HCT116 (cell line): ENCODE results near the gene BBS4. TPM values are rescaled to one million over a fixed set of nuclear protein-coding genes. Genes with fewer than 3 reads are reported as not detected.

Source experiments
- ATAC-seq: fragments of 200-7000 bp; cut with Tn5 transposase; 2 replicates; pipeline ENCODE4 v1.9.1; 2020; ENCODE audit warnings: mild to moderate bottlenecking, moderate library complexity
- BruUV-seq: library from RNA; stranded (reverse); fragments of 400-500 nt; replicated peaks from 2 replicates; lab custom pipeline; 2021; lab: Mats Ljungman, UMichigan
- CTCF ChIA-PET: fragments of 300-600 bp; sonication (Branson Sonifier 250); formaldehyde crosslinking; loops from one replicate; lab custom pipeline; 2021; ENCODE audit warnings: antibody characterized with exemption; lab: Charles Lee
- POLR2A ChIA-PET: fragments of 300-600, 350-600 bp; sonication (Branson Sonifier 250); formaldehyde crosslinking; loops from one replicate; lab custom pipeline; 2021; ENCODE audit warnings: antibody characterized with exemption; lab: Charles Lee
- RAD21 ChIA-PET, 2 experiments: fragments of 300-600 bp; sonication (Branson Sonifier 250); formaldehyde crosslinking; loops; one replicate each; lab custom pipeline; 2023; ENCODE audit warnings: low total read pairs in 2 of 2; ENCODE audit not compliant: uncharacterized antibody in 2 of 2, unreplicated experiment in 2 of 2, low non-redundant PET in 1 of 2; lab: Charles Lee
- DNase-seq: peaks from one replicate; pipeline ENCODE4 v3.0.0-alpha.2; 2010; ENCODE audit warnings: low read depth, low spot score
- H2AFZ ChIP-seq: fragments of 200-600 bp; shearing (Covaris generic), sonication (generic); 2 replicates; pipeline ENCODE4 v1.6.1; 2017; ENCODE audit warnings: low read depth, mixed run types, mixed read lengths, antibody characterized with exemption, low read length; ENCODE audit not compliant: poor library complexity, severe bottlenecking
- H3K27ac ChIP-seq: 2 replicates; pipeline ENCODE4 v1.5.1; 2012; ENCODE audit warnings: low read depth, low read length
- H3K27me3 ChIP-seq: fragments of 200-600 bp; sonication (generic); 2 replicates; pipeline ENCODE4 v1.6.1; 2016; ENCODE audit warnings: mixed run types, low read length, mixed read lengths; ENCODE audit not compliant: insufficient read depth
- H3K36me3 ChIP-seq, 2 experiments: fragments of 200-500 bp in 1 of 2; fragments of 200-600 bp in 1 of 2; sonication (Bioruptor generic) in 1 of 2; sonication (generic) in 1 of 2; 2 replicates each; pipeline versions ENCODE4 v1.5.1 to v1.6.1; 2014 to 2016; ENCODE audit warnings: low read length in 2 of 2, inconsistent platforms in 1 of 2, mixed read lengths in 1 of 2, mixed run types in 1 of 2; ENCODE audit not compliant: insufficient read depth in 2 of 2, control insufficient read depth in 1 of 2
- H3K4me1 ChIP-seq, 2 experiments: fragments of 200-600 bp in 1 of 2; sonication (generic) in 1 of 2; 2 replicates each; pipeline versions ENCODE4 v1.5.1 to v1.6.1; 2012 to 2017; ENCODE audit warnings: low read length in 2 of 2, inconsistent platforms in 1 of 2, mild to moderate bottlenecking in 1 of 2, mixed read lengths in 1 of 2, mixed run types in 1 of 2, moderate library complexity in 1 of 2; ENCODE audit not compliant: insufficient read depth in 2 of 2, control insufficient read depth in 1 of 2
- H3K4me2 ChIP-seq: fragments of 200-600 bp; sonication (generic); 2 replicates; pipeline ENCODE4 v1.6.1; 2017; ENCODE audit warnings: mixed run types, low read length, mixed read lengths
- H3K4me3 ChIP-seq, 2 experiments: fragments of 200-600 bp in 1 of 2; sonication (generic) in 1 of 2; replicated peaks in 1 of 2; 2 replicates each; pipeline ENCODE4 v1.5.1; 2011 to 2016; ENCODE audit warnings: low read length in 2 of 2, control low read depth in 1 of 2, low read depth in 1 of 2, mild to moderate bottlenecking in 1 of 2, mixed read lengths in 1 of 2, mixed run types in 1 of 2
- H3K79me2 ChIP-seq: fragments of 200-600 bp; sonication (generic); 2 replicates; pipeline ENCODE4 v1.6.1; 2017; ENCODE audit warnings: mild to moderate bottlenecking, mixed run types, low read length, moderate library complexity, mixed read lengths; ENCODE audit not compliant: insufficient read depth
- H3K9ac ChIP-seq: fragments of 200-600 bp; sonication (generic); 2 replicates; pipeline ENCODE4 v1.6.1; 2016; ENCODE audit warnings: low read length, mixed read lengths
- H3K9me2 ChIP-seq: fragments of 200-600 bp; sonication (generic), shearing (Covaris generic); 2 replicates; pipeline ENCODE4 v1.6.1; 2017; ENCODE audit warnings: mixed run types, mild to moderate bottlenecking, moderate library complexity; ENCODE audit not compliant: insufficient read depth
- H3K9me3 ChIP-seq, 2 experiments: fragments of 200-500 bp in 1 of 2; fragments of 200-600 bp in 1 of 2; sonication (Bioruptor generic) in 1 of 2; sonication (generic) in 1 of 2; 2 replicates each; pipeline ENCODE4 v1.6.1; 2014 to 2017; ENCODE audit warnings: low read length in 2 of 2, mixed read lengths in 2 of 2, inconsistent platforms in 1 of 2, low read depth in 1 of 2, mild to moderate bottlenecking in 1 of 2, mixed run types in 1 of 2, moderate library complexity in 1 of 2; ENCODE audit not compliant: control insufficient read depth in 1 of 2, insufficient read depth in 1 of 2
- H4K20me1 ChIP-seq: fragments of 200-600 bp; sonication (generic), shearing (Covaris generic); 2 replicates; pipeline ENCODE4 v1.6.1; 2017; ENCODE audit warnings: mixed run types, mild to moderate bottlenecking, moderate library complexity; ENCODE audit not compliant: insufficient read depth
- FOSL1 ChIP-seq: IDR thresholded peaks from 2 replicates; pipeline ENCODE4 v1.6.1; 2012; ENCODE audit warnings: low read depth
- RAD21 ChIP-seq: IDR thresholded peaks from 2 replicates; pipeline ENCODE4 v1.6.1; 2012; ENCODE audit warnings: low read depth, mild to moderate bottlenecking
- TCF7L2 ChIP-seq: IDR thresholded peaks from 2 replicates; pipeline ENCODE4 v1.7.0; 2011; ENCODE audit warnings: borderline replicate concordance, inconsistent platforms; ENCODE audit not compliant: insufficient read depth, insufficient read length; ENCODE audit errors: extremely low read depth
- ZNF274 ChIP-seq: fragments of 200-500 bp; sonication (Bioruptor generic); IDR thresholded peaks from 2 replicates; pipeline ENCODE4 v1.6.1; 2014; ENCODE audit warnings: mild to moderate bottlenecking, low read depth, low read length, inconsistent platforms
- intact Hi-C: fragments of 100-400 bp; cut with micrococcal nuclease; formaldehyde crosslinking; loops from 2 replicates; pipeline ENCODE4 v1.10.0; 2022
- total RNA-seq: library from RNA; stranded (reverse); gene quantifications from one replicate; pipeline ENCODE4 v1.2.1, GENCODE V29; 2021; ENCODE audit not compliant: unreplicated experiment
- TF ChIP-seq, protein P1 (sequence below), 3 experiments: fragments of 200-600 bp in 1 of 3; sonication (generic) in 1 of 3; IDR thresholded peaks in 2 of 3; conservative IDR thresholded peaks in 1 of 3; 2 replicates each; pipeline ENCODE4 v1.5.1; 2012 to 2017; ENCODE audit warnings: low read depth in 2 of 3, low read length in 2 of 3, antibody characterized with exemption in 1 of 3, borderline replicate concordance in 1 of 3, control low read depth in 1 of 3, mild to moderate bottlenecking in 1 of 3, mixed read lengths in 1 of 3, mixed run types in 1 of 3, moderate library complexity in 1 of 3; ENCODE audit not compliant: insufficient read depth in 1 of 3
- TF ChIP-seq, protein P2 (sequence below): IDR thresholded peaks from 2 replicates; pipeline ENCODE4 v1.6.1; 2011; ENCODE audit warnings: mild to moderate bottlenecking, low read length, moderate library complexity; ENCODE audit not compliant: insufficient replicate concordance; ENCODE audit errors: extremely low read depth

Gene BBS4
- total RNA-seq, 1 experiment from 2014 or later: 10.0 TPM

DNA sequence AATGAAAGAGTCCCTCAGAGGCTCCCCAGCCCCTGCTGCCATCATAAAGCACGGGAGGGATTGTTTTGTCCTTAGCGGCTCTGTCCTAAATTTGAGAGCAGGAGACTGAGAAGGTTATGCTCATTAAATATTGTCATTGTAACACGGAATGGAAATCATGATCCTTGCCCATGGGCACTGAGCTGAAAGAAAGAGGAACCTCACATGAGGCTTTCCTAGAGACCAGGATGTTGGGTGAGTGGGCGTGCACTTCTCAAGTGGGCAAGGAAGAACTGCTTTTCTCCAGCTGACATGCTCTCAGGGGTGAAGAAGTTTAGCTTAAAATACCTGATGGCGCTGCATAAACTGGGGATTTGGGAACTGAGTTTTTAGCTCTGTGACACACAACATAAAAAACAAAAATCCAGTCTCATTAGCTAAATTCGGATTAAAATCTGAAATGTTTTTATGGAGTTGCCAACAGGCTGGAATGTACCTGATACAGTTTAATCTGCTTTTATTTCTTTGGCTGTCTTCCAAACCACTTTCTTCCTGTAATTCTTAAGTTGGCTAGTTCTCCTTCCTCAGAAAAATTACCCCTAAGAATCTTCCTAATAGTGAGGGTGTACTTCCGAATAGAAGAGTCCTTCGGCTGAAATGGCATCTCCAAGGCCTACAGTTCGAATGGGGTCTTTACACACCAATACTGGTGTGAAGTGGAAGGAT, 65.9 kb downstream of the BBS4 start:
- H4K20me1 ChIP-seq: no peaks in the 10 kb centered on the region
- ATAC-seq: no peak
- H3K9me2 ChIP-seq: no peaks in the 10 kb centered on the region
- no peaks in the 10 kb centered on the region for H3K4me1 ChIP-seq
- no peak overlapping the region for H3K4me2 ChIP-seq
- no peak overlapping the region for H3K4me3 ChIP-seq
- no peaks in the 10 kb centered on the region for H3K27me3 ChIP-seq
- ChIA-PET CTCF (interaction anchor here (0.6 kb wide), 1 partner anchor 787 kb away, joined by 3 read pairs; no protein-coding TSS in a partner anchor), RAD21 (no interaction called here), POLR2A (no interaction called here)
- H3K79me2 ChIP-seq: no peaks in the 10 kb centered on the region
- no peak overlapping the region for H3K9ac ChIP-seq
- H3K27ac ChIP-seq: no peak overlapping the region
- no peaks in the 10 kb centered on the region for H3K9me3 ChIP-seq
- intact Hi-C loops: no loop called here
- DNase-seq: no peak
- peaks cover 23 to 43% of the 10 kb centered on the region in 2 experiments; a peak in 3 of 4 replicates for H3K36me3 ChIP-seq
- TF ChIP-seq FOSL1 (no peak), RAD21 (no peak), TCF7L2 (no peak), ZNF274 (no peak)
- TF ChIP-seq, protein P1, sequence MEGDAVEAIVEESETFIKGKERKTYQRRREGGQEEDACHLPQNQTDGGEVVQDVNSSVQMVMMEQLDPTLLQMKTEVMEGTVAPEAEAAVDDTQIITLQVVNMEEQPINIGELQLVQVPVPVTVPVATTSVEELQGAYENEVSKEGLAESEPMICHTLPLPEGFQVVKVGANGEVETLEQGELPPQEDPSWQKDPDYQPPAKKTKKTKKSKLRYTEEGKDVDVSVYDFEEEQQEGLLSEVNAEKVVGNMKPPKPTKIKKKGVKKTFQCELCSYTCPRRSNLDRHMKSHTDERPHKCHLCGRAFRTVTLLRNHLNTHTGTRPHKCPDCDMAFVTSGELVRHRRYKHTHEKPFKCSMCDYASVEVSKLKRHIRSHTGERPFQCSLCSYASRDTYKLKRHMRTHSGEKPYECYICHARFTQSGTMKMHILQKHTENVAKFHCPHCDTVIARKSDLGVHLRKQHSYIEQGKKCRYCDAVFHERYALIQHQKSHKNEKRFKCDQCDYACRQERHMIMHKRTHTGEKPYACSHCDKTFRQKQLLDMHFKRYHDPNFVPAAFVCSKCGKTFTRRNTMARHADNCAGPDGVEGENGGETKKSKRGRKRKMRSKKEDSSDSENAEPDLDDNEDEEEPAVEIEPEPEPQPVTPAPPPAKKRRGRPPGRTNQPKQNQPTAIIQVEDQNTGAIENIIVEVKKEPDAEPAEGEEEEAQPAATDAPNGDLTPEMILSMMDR (IDR thresholded peaks at IDR 0.05 in 2 of 3, conservative IDR thresholded peaks at IDR 0.05 in 1 of 3; ENCODE audit: borderline replicate concordance in 1 of 3, insufficient read depth in 1 of 3, low read depth in 2 of 3, low read length in 2 of 3): no peak
- TF ChIP-seq, protein P2, sequence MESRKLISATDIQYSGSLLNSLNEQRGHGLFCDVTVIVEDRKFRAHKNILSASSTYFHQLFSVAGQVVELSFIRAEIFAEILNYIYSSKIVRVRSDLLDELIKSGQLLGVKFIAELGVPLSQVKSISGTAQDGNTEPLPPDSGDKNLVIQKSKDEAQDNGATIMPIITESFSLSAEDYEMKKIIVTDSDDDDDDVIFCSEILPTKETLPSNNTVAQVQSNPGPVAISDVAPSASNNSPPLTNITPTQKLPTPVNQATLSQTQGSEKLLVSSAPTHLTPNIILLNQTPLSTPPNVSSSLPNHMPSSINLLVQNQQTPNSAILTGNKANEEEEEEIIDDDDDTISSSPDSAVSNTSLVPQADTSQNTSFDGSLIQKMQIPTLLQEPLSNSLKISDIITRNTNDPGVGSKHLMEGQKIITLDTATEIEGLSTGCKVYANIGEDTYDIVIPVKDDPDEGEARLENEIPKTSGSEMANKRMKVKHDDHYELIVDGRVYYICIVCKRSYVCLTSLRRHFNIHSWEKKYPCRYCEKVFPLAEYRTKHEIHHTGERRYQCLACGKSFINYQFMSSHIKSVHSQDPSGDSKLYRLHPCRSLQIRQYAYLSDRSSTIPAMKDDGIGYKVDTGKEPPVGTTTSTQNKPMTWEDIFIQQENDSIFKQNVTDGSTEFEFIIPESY: no peak
- BruUV-seq: no TSS peak
- no peak overlapping the region for H2AFZ ChIP-seq
